CD4-positive, CD25-positive, alpha-beta regulatory T cell (primary cell): ENCODE measurements around the gene MRPL48. TPM values are rescaled to one million over a fixed set of nuclear protein-coding genes. Genes with fewer than 3 reads are reported as not detected.
"Not testable (repeated sequence)": the region's sequence is repeated elsewhere in the genome, so short reads cannot be mapped to it uniquely, and the experiment has no call there.

Experiments used
- ATAC-seq, 2 donors: fragments of 150-1000 bp; cut with Tn5 transposase; one replicate each; pipeline ENCODE4 v1.10.0; 2021; ENCODE audit warnings: low read depth in 2 of 2, moderate number of reproducible peaks in 2 of 2, moderate library complexity in 1 of 2
- DNase-seq, 3 donors: peaks; one replicate each; pipeline versions ENCODE4 v3.0.0 to v3.0.0-alpha.2; 2012 to 2022; ENCODE audit warnings: mixed read lengths in 1 of 3
- H3K27ac ChIP-seq: one replicate; pipeline ENCODE4 v1.7.0; 2013; ENCODE audit warnings: mild to moderate bottlenecking, low read length; ENCODE audit not compliant: insufficient read depth, poor library complexity, severe bottlenecking
- H3K27me3 ChIP-seq: one replicate; pipeline ENCODE4 v1.7.0; 2013; ENCODE audit warnings: low read length; ENCODE audit not compliant: control insufficient read depth, insufficient read depth
- H3K36me3 ChIP-seq: one replicate; pipeline ENCODE4 v1.7.0; 2013; ENCODE audit warnings: mild to moderate bottlenecking, low read length, moderate library complexity; ENCODE audit not compliant: control insufficient read depth, insufficient read depth
- H3K4me1 ChIP-seq: 2 replicates; pipeline ENCODE4 v1.7.0; 2013; ENCODE audit warnings: mild to moderate bottlenecking, low read length; ENCODE audit not compliant: insufficient read depth, control insufficient read depth, poor library complexity, severe bottlenecking
- H3K4me3 ChIP-seq: one replicate; pipeline ENCODE4 v1.7.0; 2013; ENCODE audit warnings: low read depth, mild to moderate bottlenecking, low read length, moderate library complexity
- H3K9me3 ChIP-seq, 2 experiments: 1 replicate in 1 of 2; 2 replicates in 1 of 2; pipeline ENCODE4 v1.7.0; 2013; ENCODE audit warnings: low read length in 2 of 2, mild to moderate bottlenecking in 1 of 2, moderate library complexity in 1 of 2; ENCODE audit not compliant: control insufficient read depth in 2 of 2
- H3K27ac Mint-ChIP-seq, 3 donors: one replicate each; pipeline ENCODE4 v1.8.0; 2020 to 2022; ENCODE audit warnings: mild to moderate bottlenecking in 3 of 3, mixed read lengths in 3 of 3, moderate library complexity in 2 of 3
- H3K27me3 Mint-ChIP-seq: one replicate; pipeline ENCODE4 v1.8.0; 2022; ENCODE audit warnings: mild to moderate bottlenecking, mixed read lengths
- H3K36me3 Mint-ChIP-seq: one replicate; pipeline ENCODE4 v1.8.0; 2020; ENCODE audit warnings: mixed read lengths
- H3K4me1 Mint-ChIP-seq, 4 donors: one replicate each; pipeline ENCODE4 v1.8.0; 2020 to 2022; ENCODE audit warnings: mixed read lengths in 4 of 4, mild to moderate bottlenecking in 1 of 4
- H3K4me3 Mint-ChIP-seq, 4 donors: one replicate each; pipeline ENCODE4 v1.8.0; 2020 to 2022; ENCODE audit warnings: mild to moderate bottlenecking in 4 of 4, mixed read lengths in 4 of 4, moderate library complexity in 3 of 4
- H3K9me3 Mint-ChIP-seq, 7 donors: one replicate each; pipeline ENCODE4 v1.8.0; 2020 to 2022; ENCODE audit warnings: mixed read lengths in 7 of 7, mild to moderate bottlenecking in 3 of 7, moderate library complexity in 2 of 7
- polyA plus RNA-seq, 4 donors: library from polyadenylated mRNA; unstranded; fragments of 300-500 nt; fragmentation: Illumina TruSeq; gene quantifications; one replicate each; pipeline ENCODE4 v1.2.3, GENCODE V29; 2021
- total RNA-seq: library from RNA; stranded (reverse); gene quantifications from one replicate; pipeline ENCODE4 v1.2.3, GENCODE V29; 2022

The MRPL48 gene
- total and polyA plus RNA-seq, 5 donors from 2014 or later: 25.7 to 70.8 (median 65.4) TPM

- not testable (repeated sequence) for H3K9me3 Mint-ChIP-seq, H3K27me3 ChIP-seq, H3K36me3 ChIP-seq, H3K27ac ChIP-seq, H3K36me3 Mint-ChIP-seq, DNase-seq, ATAC-seq, H3K4me3 ChIP-seq, H3K9me3 ChIP-seq, H3K27me3 Mint-ChIP-seq
- H3K4me1 ChIP-seq: peaks cover 13% of the 10 kb centered on the region
- Mint-ChIP-seq H3K4me1 (peaks cover 20 to 75% (median 35%) of the 10 kb centered on the region in 4 donors), H3K4me3 (peak overlapping the region in 1 of 4 donors; percentile 30), H3K27ac (peak overlapping the region in 2 of 3 donors; percentile 6 to 78)
Measured at GRCh38 chr11:73750862-73751261, 36.8 kb upstream of the MRPL48 start.

GRCh38 chr11:73752216-73752867 lies 35.3 kb upstream of the MRPL48 start:
- Mint-ChIP-seq H3K27ac (peak overlapping the region in 2 of 3 donors; percentile 6 to 83), H3K27me3 (no peaks in the 10 kb centered on the region), H3K4me1 (peaks cover 20 to 75% (median 39%) of the 10 kb centered on the region in 4 donors), H3K9me3 (no peaks in the 10 kb centered on the region), H3K36me3 (peaks cover 4% of the 10 kb centered on the region), H3K4me3 (peak overlapping the region in 3 of 4 donors; percentile 9 to 53 (median 15))
- H3K4me3 ChIP-seq: peak overlapping the region; percentile 51
- H3K36me3 ChIP-seq: no peaks in the 10 kb centered on the region
- H3K9me3 ChIP-seq: no peaks in the 10 kb centered on the region
- ATAC-seq: no peak
- no peak for DNase-seq
- H3K27ac ChIP-seq: no peak overlapping the region
- no peaks in the 10 kb centered on the region for H3K27me3 ChIP-seq
- peaks cover 16% of the 10 kb centered on the region for H3K4me1 ChIP-seq

GRCh38 chr11:73752903-73753302 lies 34.8 kb upstream of the MRPL48 start:
- Mint-ChIP-seq H3K4me1 (peaks cover 26 to 74% (median 42%) of the 10 kb centered on the region in 4 donors), H3K27ac (peak overlapping the region in 1 of 3 donors; percentile 51)

GRCh38 chr11:73753938-73754337 lies 33.7 kb upstream of the MRPL48 start:
- ATAC-seq (no peak), DNase-seq (no peak)
- Mint-ChIP-seq H3K36me3 (peaks cover 4% of the 10 kb centered on the region), H3K27me3 (no peaks in the 10 kb centered on the region), H3K4me3 (peak overlapping the region in 1 of 4 donors; percentile 1), H3K9me3 (no peaks in the 10 kb centered on the region), H3K4me1 (peaks cover 36 to 78% (median 48%) of the 10 kb centered on the region in 4 donors), H3K27ac (peak overlapping the region in 2 of 3 donors; percentile 1 to 5)
- H3K36me3 ChIP-seq: no peaks in the 10 kb centered on the region
- no peak overlapping the region for H3K27ac ChIP-seq
- H3K27me3 ChIP-seq: no peaks in the 10 kb centered on the region
- H3K4me3 ChIP-seq: no peak overlapping the region
- H3K4me1 ChIP-seq: peaks cover 25% of the 10 kb centered on the region
- no peaks in the 10 kb centered on the region for H3K9me3 ChIP-seq

More at GRCh38 chr11:73752903-73753302, 34.8 kb upstream of the MRPL48 start:
- no peak overlapping the region for H3K4me3 ChIP-seq
- no peaks in the 10 kb centered on the region for H3K27me3 ChIP-seq
- DNase-seq (no peak), ATAC-seq (no peak)
- H3K4me3 Mint-ChIP-seq: peak overlapping the region in 1 of 4 donors; percentile 53
- H3K36me3 ChIP-seq: no peaks in the 10 kb centered on the region
- H3K4me1 ChIP-seq: peaks cover 16% of the 10 kb centered on the region
- no peaks in the 10 kb centered on the region for H3K9me3 ChIP-seq
- peaks cover 4% of the 10 kb centered on the region for H3K36me3 Mint-ChIP-seq
- H3K27me3 Mint-ChIP-seq: no peaks in the 10 kb centered on the region
- no peak overlapping the region for H3K27ac ChIP-seq
- no peaks in the 10 kb centered on the region for H3K9me3 Mint-ChIP-seq

GRCh38 chr11:73755670-73756069 lies 32.0 kb upstream of the MRPL48 start:
- no peaks in the 10 kb centered on the region for H3K36me3 ChIP-seq
- Mint-ChIP-seq H3K4me3 (no peak overlapping the region), H3K27me3 (no peaks in the 10 kb centered on the region), H3K4me1 (peaks cover 41 to 73% (median 49%) of the 10 kb centered on the region in 4 donors), H3K9me3 (no peaks in the 10 kb centered on the region), H3K27ac (no peak overlapping the region), H3K36me3 (peaks cover 4% of the 10 kb centered on the region)
- H3K4me3 ChIP-seq: no peak overlapping the region
- DNase-seq (no peak), ATAC-seq (no peak)
- H3K9me3 ChIP-seq: no peaks in the 10 kb centered on the region
- H3K4me1 ChIP-seq: peaks cover 39% of the 10 kb centered on the region
- no peak overlapping the region for H3K27ac ChIP-seq
- H3K27me3 ChIP-seq: no peaks in the 10 kb centered on the region

- no peaks in the 10 kb centered on the region for H3K9me3 ChIP-seq
- peaks cover 0 to 1% (median 0%) of the 10 kb centered on the region in 7 donors for H3K9me3 Mint-ChIP-seq
- peak overlapping the region in 2 of 4 donors; percentile 14 to 88 for H3K4me3 Mint-ChIP-seq
- H3K27me3 ChIP-seq: no peaks in the 10 kb centered on the region
- H3K36me3 ChIP-seq: no peaks in the 10 kb centered on the region
- peaks cover 26 to 62% (median 40%) of the 10 kb centered on the region in 4 donors for H3K4me1 Mint-ChIP-seq
- peaks cover 4% of the 10 kb centered on the region for H3K36me3 Mint-ChIP-seq
- no peak overlapping the region for H3K4me3 ChIP-seq
- no peaks in the 10 kb centered on the region for H3K27me3 Mint-ChIP-seq
- DNase-seq: no peak
- H3K27ac Mint-ChIP-seq: no peak overlapping the region
- peaks cover 30% of the 10 kb centered on the region for H3K4me1 ChIP-seq
- ATAC-seq: no peak
- no peak overlapping the region for H3K27ac ChIP-seq
Measured at GRCh38 chr11:73757598-73757997, 30.1 kb upstream of the MRPL48 start.

DNA sequence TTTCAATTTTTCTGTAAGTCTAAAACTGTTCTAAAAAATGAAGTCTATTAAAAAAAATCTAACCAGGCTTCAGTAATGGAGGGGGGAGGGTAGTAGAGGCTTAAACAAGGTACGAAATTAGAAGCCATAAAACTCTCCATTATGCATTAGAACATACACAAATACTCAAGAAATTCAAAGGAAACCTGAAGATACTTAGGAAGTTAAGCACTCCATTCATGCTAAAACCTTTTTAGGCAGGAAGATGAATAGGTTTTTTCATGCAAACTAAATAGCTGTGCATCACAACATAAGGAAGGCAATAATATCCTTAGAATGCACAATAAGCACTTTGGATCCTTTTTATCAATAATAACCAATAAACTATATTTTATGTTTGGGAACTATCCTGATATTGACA lies 29.2 kb upstream of the MRPL48 start:
- peak overlapping the region; percentile 89 for H3K4me3 ChIP-seq
- H3K36me3 Mint-ChIP-seq: peaks cover 4% of the 10 kb centered on the region
- no peaks in the 10 kb centered on the region for H3K9me3 ChIP-seq
- H3K36me3 ChIP-seq: no peaks in the 10 kb centered on the region
- peaks cover 26 to 58% (median 41%) of the 10 kb centered on the region in 4 donors for H3K4me1 Mint-ChIP-seq
- H3K9me3 Mint-ChIP-seq: peaks cover 0 to 1% (median 0%) of the 10 kb centered on the region in 7 donors
- no peaks in the 10 kb centered on the region for H3K27me3 ChIP-seq
- peak overlapping the region; percentile 88 to 99 (median 94) for H3K4me3 Mint-ChIP-seq
- no peak for ATAC-seq
- peaks cover 30% of the 10 kb centered on the region for H3K4me1 ChIP-seq
- no peaks in the 10 kb centered on the region for H3K27me3 Mint-ChIP-seq
- no peak for DNase-seq
- no peak overlapping the region for H3K27ac ChIP-seq
- H3K27ac Mint-ChIP-seq: peak overlapping the region in 2 of 3 donors; percentile 72 to 90
